Nephron progenitor cell (in vitro differentiated cells): ENCODE results near the gene DNASE1L2.
A peak's percentile ranks its signal among the peaks of the same experiment; 100 is the strongest.
"Not testable (repeated sequence)": the region's sequence is repeated elsewhere in the genome, so short reads cannot be mapped to it uniquely, and the experiment has no call there.

ENCODE experiments used
- DNase-seq: peaks from one replicate; pipeline ENCODE4 v3.0.0; 2021
- H3K27ac Mint-ChIP-seq: 2 replicates; pipeline ENCODE4 v1.8.0; 2021; ENCODE audit warnings: mild to moderate bottlenecking, moderate library complexity, mixed read lengths
- H3K27me3 Mint-ChIP-seq: 2 replicates; pipeline ENCODE4 v1.8.0; 2021; ENCODE audit warnings: mild to moderate bottlenecking, low read depth, mixed read lengths; ENCODE audit not compliant: poor library complexity
- H3K36me3 Mint-ChIP-seq: 2 replicates; pipeline ENCODE4 v1.8.0; 2021; ENCODE audit warnings: low read depth, mixed read lengths
- H3K4me1 Mint-ChIP-seq: 2 replicates; pipeline ENCODE4 v1.8.0; 2021; ENCODE audit warnings: mixed read lengths
- H3K4me3 Mint-ChIP-seq: 2 replicates; pipeline ENCODE4 v1.8.0; 2021; ENCODE audit warnings: mild to moderate bottlenecking, moderate library complexity, mixed read lengths
- H3K9me3 Mint-ChIP-seq: 2 replicates; pipeline ENCODE4 v1.8.0; 2021; ENCODE audit warnings: mild to moderate bottlenecking, moderate library complexity, mixed read lengths
- CTCF ChIP-seq: fragments of 200-600 bp; sonication (generic); IDR thresholded peaks from 2 replicates; pipeline ENCODE4 v1.5.0; 2021; ENCODE audit warnings: antibody characterized with exemption

Gene DNASE1L2

GRCh38 chr16:2199095-2199494 lies 37.1 kb upstream of the DNASE1L2 start:
- peaks cover 11% of the 10 kb centered on the region for H3K4me1 Mint-ChIP-seq
- no peak overlapping the region for H3K27ac Mint-ChIP-seq
- no peak for TF ChIP-seq CTCF
- peaks cover 70% of the 10 kb centered on the region for H3K27me3 Mint-ChIP-seq
- H3K36me3 Mint-ChIP-seq: no peaks in the 10 kb centered on the region
- no peak for DNase-seq
- H3K4me3 Mint-ChIP-seq: no peak overlapping the region
- peaks cover 18% of the 10 kb centered on the region for H3K9me3 Mint-ChIP-seq

- peaks cover 69% of the 10 kb centered on the region for H3K27me3 Mint-ChIP-seq
- H3K9me3 Mint-ChIP-seq: peaks cover 18% of the 10 kb centered on the region
- H3K4me3 Mint-ChIP-seq: no peak overlapping the region
- H3K27ac Mint-ChIP-seq: no peak overlapping the region
- no peak for TF ChIP-seq CTCF
- H3K36me3 Mint-ChIP-seq: no peaks in the 10 kb centered on the region
- no peak for DNase-seq
- H3K4me1 Mint-ChIP-seq: peaks cover 11% of the 10 kb centered on the region
These were observed 36.6 kb upstream of the DNASE1L2 start for GRCh38 chr16:2199621-2200139.

GRCh38 chr16:2200313-2200712 lies 35.9 kb upstream of the DNASE1L2 start:
- H3K4me1 Mint-ChIP-seq: peaks cover 7% of the 10 kb centered on the region
- H3K27ac Mint-ChIP-seq: no peak overlapping the region
- H3K4me3 Mint-ChIP-seq: no peak overlapping the region
- DNase-seq: no peak
- peaks cover 65% of the 10 kb centered on the region for H3K27me3 Mint-ChIP-seq
- H3K9me3 Mint-ChIP-seq: peaks cover 18% of the 10 kb centered on the region
- TF ChIP-seq CTCF: no peak
- H3K36me3 Mint-ChIP-seq: no peaks in the 10 kb centered on the region

- Mint-ChIP-seq H3K4me3 (peak overlapping the region; percentile 78), H3K9me3 (peaks cover 18% of the 10 kb centered on the region), H3K4me1 (peaks cover 25% of the 10 kb centered on the region), H3K36me3 (peaks cover 12% of the 10 kb centered on the region), H3K27me3 (peaks cover 51% of the 10 kb centered on the region)
- not testable (repeated sequence) for H3K27ac Mint-ChIP-seq, DNase-seq
These were observed 33.0 kb upstream of the DNASE1L2 start for GRCh38 chr16:2203119-2203688.

- TF ChIP-seq CTCF: no peak
- peak overlapping the region; percentile 78 for H3K4me3 Mint-ChIP-seq
- H3K27me3 Mint-ChIP-seq: peaks cover 38% of the 10 kb centered on the region
- H3K27ac Mint-ChIP-seq: peak overlapping the region; percentile 10
- peaks cover 12% of the 10 kb centered on the region for H3K36me3 Mint-ChIP-seq
- peaks cover 25% of the 10 kb centered on the region for H3K4me1 Mint-ChIP-seq
- DNase-seq: no peak
- H3K9me3 Mint-ChIP-seq: peaks cover 18% of the 10 kb centered on the region
These were observed 31.7 kb upstream of the DNASE1L2 start for GRCh38 chr16:2204416-2205103.

GRCh38 chr16:2205104-2205966 lies 30.9 kb upstream of the DNASE1L2 start, which contains the start of gene MLST8:
TSS of gene MLST8 (plus strand) at chr16:2205454. CDS start at chr16:2206086, 632 bp downstream.
- peaks cover 28% of the 10 kb centered on the region for H3K4me1 Mint-ChIP-seq
- H3K27me3 Mint-ChIP-seq: peaks cover 30% of the 10 kb centered on the region
- no peak for TF ChIP-seq CTCF
- peak within 1 kb of the TSS; percentile 80 for H3K27ac Mint-ChIP-seq
- peaks cover 12% of the 10 kb centered on the region for H3K36me3 Mint-ChIP-seq
- H3K9me3 Mint-ChIP-seq: peaks cover 16% of the 10 kb centered on the region
- peak; percentile 88 for DNase-seq
- peak within 1 kb of the TSS; percentile 84 for H3K4me3 Mint-ChIP-seq
